DMS153 (cell line): ENCODE data around the gene CADM2.
"Not testable (repeated sequence)": the region's sequence is repeated elsewhere in the genome, so short reads cannot be mapped to it uniquely, and the experiment has no call there.

Experiments
- DNase-seq: peaks from one replicate; lab custom pipeline; 2025; lab: John Stamatoyannopoulos, UW

Gene CADM2

DNA sequence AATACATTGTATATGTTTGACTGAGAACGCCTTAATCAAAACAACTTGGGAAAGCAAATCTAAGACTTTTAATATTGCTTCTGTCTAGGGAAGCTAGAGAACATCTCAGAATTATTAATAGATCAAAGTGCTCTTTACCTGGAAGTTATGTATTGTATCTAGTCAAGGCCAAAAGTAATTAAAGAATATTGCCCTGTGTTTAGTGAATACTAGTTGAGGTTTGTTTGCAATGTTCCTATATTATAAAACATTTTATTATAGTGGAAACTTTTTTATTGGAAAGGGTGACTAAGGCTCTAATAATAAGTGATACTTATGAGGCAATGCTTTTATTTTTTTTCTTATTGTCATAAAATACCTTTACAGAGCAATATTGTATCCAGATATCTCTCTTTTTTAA is 118.2 kb downstream of the CADM2 start:
- DNase-seq: no peak

DNA sequence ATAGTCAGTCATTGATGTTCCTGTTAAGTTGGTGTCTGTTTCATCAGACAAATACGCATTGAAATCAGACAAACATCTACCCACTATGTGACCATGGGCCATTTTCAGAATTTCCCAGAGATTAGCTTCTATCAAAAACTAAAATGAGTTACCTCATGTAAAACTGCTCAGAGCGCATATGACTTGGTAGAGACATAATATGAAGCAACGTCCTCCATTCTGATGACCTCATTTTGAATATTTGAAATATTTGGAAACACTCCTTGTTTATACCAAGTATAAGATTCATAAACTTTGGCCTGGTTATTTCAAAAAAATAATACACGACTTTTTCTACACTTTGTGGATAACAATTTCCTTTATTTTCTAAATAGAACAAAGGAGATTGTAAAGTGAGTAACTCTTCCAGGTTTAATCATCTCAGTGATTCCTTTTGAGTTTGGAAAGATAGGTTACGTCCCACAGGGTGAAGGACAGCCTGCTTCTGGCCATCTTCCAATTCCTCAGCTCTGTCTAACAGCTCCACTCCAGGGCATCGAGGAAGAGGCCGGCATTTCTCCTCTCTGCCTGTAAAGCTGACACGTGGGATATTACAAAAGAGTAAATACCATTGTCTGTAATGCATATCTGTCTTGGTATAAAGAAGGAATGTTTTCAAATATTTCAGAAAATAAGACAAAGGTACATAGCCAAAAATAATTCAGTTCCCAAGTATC is 122.6 kb downstream of the CADM2 start:
- DNase-seq: no peak

DNA sequence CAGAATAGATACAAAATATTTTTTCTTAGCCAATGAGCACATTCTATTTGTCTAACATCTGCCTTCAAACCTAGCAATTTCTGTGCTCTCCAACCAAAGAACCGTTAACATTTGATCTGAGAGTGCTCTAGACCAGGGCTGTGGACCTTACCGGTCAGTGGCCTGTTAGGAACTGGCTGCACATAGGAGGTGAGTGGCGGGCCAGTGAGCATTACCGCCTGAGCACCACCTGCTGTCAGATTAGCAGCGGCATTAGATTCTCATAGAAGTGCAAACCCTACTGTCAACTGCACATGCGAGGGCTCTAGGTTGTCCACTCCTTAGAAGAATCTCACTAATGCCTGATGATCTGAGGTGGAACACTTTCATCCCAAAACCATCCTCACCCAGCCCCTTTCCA is 131.7 kb downstream of the CADM2 start:
- DNase-seq: no peak

DNA sequence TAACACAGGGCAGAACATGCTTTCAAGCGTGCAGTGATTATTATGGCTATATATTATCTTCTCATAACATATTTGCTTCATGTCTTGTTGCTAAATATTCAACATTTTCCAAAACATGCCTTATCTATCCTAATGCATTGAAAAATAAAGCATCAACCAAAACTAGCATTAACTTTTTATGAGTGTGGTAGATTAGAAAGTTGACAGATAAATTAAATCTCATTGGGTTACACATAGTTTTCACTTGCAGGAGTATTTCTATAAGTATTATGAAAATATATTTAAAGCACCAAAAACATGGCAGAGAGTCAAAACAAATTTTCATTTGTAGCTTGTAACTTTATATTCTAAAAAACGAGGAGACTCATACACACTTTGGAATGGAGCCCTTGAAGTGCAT is 141.5 kb downstream of the CADM2 start:
- DNase-seq: no peak

DNA sequence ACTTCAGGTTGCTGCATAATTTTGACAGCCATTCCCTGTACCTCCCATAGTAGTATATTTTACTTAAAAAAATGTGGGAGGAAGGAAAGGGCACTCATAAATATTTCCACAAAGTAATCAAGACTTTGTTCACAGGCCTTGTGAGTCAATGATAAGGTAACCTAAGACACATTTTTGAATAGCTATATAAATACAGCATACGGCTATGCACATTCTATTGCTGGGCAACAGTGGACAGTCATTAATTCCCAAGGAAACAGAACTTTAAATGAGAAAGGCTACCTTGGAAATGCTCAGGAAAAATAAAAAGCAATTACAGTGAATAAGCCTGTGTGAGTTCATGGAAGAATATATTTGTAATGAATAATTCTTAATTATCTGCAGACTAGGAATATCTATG is 144.0 kb downstream of the CADM2 start:
- DNase-seq: no peak

DNA sequence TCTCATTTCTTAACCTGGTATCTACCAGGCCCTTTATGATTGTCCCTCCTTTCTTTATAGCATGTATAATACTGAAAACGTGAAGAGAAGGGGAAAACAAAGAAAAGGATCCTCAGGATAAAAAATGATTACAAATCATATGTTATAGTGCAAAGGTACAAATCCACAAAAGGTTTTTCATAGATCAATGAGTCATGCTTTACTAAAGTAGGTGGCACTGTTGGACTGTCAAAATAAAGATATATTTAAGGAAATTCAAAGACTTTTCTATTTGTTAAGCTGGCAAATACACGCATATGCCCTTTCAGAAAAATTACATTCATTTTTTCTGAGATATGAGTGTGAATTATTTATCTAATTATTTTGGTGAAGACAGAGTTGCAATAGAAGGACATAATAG is 151.6 kb downstream of the CADM2 start:
- DNase-seq: no peak

DNA sequence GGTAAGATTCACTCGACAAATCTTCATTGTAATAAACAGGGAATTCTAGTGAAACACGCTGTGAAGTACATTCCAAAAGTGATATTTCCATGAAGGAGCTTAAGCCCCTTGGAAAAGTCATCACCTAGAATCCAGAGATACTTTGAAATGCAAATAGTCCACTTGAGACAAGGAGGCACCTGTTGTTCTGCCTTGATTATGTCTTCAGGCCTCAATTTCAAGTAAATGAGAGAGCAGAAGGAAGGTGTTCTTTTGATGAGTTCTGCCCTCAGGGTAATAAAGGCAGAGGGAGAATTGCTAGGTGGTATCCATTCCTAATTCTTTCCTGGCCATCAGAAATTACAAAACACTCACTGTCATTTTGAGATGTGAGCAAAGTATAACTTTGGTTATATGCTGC is 162.1 kb downstream of the CADM2 start:
- no peak for DNase-seq

DNA sequence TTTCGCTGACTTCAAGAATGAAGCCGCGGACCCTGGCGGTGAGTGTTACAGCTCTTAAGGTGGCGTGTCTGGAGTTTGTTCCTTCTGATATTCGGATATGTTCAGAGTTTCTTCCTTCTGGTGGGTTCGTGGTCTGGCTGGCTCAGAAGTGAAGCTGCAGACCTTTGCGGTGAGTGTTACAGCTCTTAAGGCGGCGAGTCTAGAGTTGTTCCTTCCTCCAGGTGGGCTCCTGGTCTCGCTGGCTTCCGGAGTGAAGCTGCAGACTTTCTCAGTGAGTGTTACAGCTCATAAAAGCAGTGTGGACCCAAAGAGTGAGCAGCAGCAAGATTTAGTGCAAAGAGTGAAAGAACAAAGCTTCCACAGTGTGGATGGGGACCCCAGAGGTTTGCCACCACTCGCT is 174.1 kb downstream of the CADM2 start:
- not testable (repeated sequence) for DNase-seq

DNA sequence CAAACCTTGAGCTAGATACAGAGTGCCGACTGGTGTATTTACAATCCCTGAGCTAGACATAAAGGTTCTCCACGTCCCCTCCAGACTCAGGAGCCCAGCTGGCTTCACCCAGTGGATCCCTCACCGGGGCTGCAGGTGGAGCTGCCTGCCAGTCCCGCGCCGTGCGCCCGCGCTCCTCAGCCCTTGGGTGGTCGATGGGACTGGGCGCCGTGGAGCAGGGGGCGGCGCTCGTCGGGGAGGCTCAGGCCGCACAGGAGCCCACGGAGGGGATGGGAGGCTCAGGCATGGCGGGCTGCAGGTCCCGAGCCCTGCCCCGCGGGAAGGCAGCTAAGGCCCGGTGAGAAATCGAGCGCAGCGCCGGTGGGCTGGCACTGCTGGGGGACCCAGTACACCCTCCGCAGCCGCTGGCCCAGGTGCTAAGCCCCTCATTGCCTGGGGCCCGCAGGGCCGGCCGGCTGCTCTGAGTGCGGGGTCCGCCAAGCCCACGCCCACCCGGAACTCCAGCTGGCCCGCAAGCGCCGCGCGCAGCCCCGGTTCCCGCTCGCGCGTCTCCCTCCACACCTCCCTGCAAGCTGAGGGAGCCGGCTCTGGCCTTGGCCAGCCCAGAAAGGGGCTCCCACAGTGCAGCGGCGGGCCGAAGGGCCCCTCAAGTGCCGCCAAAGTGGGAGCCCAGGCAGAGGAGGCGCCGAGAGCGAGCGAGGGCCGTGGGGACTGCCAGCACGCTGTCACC is 175.1 kb downstream of the CADM2 start:
- DNase-seq: not testable (repeated sequence)

DNA sequence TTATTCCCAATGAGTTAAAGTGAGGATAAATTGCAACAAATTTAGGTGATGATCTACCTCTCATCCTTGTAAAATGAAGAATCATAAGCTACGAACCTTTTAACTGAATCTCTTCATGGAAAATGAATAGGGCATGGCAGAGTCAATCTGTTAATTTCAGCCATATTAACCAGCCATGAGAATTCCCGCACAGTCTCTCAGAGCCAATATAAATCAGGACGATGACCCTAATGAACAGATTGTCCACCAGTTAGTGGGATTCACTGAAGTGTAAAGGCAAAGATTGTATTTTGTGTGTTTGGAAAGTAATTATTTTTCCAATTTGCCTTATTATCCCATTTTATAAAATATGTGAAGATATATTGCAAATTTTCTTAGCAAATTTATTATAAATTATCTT is 183.8 kb downstream of the CADM2 start:
- no peak for DNase-seq

DNA sequence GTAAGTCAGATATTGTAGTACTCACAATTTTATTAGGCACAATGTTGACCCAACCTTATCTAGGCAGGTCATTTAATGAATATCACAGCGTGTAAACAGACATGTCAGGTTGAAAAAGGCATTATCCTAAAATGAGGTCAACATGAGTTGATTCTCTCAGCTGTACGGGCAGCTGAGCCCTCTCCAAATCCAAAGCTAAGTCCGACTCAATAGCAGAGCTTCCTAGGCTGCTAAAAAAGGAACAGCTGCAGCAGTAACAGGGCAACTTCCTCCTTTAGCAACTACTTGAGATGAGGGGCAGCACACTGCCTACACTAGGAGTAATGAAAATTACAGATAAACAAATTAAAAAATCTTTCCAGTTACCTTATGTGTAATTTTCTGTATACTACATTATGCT is 189.2 kb downstream of the CADM2 start:
- DNase-seq: peak; percentile 59

DNA sequence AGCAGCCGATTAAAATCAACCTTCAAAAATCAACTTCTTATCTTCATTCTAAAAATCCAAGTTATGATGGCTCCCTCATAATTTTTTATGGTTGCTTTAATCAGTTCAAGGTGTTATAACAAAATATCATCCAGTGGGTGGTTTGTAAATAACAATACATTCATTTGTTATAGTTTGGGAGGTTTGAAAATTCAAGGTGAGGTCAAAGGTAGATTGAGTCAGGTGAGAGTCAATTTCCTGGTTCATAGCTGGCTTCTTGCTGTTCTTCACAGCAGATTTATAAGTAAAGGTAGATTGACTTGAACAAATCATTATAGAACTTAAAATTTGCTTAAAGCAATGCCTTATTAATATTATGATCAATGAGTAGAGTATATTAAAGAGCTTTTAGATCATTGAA is 192.8 kb downstream of the CADM2 start:
- no peak for DNase-seq

DNA sequence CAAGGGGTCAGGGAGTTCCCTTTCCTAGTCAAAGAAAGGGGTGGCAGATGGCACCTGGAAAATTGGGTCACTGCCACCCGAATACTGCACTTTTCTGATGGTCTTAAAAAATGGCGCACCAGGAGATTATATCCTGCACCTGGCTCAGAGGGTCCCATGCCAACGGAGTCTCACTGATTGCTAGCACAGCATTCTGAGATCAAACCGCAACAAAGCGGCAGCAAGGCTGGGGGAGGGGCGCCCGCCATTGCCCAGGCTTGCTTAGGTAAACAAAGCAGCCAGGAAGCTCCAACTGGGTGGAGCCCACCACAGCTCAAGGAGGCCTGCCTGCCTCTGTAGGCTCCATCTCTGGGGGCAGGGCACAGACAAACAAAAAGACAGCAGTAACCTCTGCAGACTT is 194.5 kb downstream of the CADM2 start:
- DNase-seq: not testable (repeated sequence)

DNA sequence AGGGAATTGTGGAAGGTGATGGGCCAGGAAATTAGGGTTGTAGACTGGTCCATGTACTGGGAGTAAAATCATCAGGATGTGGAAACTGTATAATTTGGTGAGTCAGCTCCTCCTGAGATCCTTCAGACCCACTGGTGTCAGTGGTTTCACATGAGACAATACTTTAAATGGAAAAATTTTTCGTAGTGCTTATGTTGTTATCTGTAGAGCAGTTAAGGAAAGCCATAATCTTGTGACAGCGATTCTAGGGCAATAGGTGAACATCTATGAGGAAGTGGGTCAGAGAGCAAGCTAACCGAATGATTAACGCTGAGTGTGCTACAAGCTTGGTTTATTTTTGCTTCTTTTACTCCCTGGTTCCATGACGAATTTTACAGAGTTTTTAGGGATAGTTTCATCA is 200.6 kb downstream of the CADM2 start:
- DNase-seq: no peak

DNA sequence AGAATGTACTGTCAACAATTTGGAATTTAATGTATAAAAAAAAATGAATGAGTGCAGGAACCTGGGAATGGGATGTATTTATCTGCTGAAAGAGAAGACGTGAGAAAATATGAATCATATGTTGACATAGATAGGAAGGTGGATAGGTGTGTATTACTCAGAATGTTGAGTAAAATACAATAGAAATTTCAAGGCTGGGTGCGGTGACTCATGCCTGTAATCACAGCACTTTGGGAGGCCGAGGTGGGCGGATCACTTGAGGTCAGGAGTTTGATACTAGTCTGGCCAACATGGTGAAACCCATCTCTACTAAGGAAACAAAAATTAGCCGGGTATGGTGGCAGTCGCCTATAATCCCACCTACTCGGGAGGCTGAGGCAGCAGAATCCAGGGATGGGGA is 202.8 kb downstream of the CADM2 start:
- no peak for DNase-seq

DNA sequence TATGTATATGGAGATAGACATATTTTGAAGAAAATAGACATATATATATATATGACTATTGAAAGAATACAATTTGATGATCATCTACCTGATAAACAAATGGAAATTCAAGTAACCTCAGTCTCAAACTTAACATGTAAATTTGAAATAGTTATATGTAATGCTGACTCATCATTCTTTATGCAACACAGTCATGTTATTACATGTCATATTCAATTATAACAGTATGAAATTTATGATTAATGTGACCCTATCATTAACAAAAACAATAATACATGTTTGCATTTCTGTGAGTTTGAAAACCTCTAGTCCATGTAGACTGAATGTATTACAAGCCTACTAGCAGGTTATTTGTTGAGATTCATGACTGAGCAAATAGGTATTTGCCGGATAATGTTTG is 204.1 kb downstream of the CADM2 start:
- DNase-seq: no peak

DNA sequence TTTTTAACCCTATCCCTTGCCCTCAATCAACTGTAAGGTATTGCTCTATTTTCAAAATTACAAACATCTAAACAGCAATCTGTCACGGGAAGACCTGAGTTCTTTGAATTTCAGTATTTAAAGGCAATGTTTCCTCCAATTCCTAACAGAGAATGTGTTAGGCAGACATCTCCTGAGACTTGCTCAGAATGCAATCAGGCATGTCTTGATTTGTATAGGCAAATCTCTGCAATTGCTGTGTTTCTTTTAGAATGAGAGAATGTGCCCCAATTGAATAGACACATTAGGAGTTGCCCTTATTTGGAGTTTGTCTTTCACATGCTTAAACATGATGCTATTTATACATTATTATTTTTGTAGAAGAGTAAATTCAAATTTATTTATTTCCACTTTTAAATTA is 205.6 kb downstream of the CADM2 start:
- no peak for DNase-seq

DNA sequence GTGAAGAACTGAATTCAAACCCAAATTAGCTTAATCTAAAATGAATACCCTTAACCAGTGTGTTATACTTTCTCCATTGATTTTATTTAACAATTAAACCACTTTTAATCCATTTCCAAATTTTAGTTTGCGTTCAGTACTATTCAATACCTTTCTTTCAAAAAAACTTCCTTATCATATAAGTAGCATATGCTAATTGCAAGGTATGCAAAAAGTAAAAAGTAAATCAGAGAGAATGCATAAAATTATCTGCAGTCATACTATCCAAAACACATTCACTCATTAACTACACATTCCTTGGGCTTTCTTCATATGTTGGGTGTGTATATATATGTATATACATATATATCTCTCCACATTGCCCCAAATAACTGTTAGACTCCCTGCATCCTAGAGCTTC is 208.8 kb downstream of the CADM2 start:
- DNase-seq: no peak

DNA sequence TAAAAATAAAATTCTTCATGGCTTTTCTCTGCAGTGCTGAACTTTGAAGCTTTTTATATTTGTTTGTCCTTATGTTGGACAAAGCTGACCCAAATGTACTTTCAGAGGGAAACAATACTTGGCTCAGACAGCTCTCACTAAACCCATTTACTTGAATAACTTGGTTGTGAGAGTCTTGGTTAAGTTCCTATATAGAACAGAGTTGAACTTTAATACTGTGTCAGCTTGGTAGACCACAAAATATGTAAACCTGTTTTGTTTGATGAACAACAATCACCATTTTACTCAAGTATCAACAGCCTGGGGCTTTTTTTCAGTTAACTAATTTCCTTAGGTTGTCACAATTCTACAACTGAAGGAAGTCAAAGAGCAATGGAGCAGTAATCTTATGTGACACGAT is 211.9 kb downstream of the CADM2 start:
- no peak for DNase-seq

DNA sequence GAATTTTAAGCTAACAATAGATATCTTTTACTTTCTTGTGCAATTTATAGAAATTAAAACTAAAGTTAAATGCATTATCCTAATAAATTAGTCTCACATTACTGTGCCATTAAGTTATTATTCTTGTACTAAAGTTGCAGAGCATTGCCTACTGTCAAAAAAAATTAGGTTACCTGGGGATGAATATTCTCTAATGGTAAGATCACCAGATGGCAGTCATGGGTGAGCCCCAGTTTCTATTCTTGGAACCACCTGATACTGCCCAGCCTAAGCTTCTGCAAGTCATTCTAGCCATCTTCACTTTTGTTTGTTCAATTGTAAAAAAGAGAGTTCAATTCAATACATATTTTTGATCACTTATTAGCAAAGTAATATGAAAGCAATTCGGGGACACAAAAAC is 213.2 kb downstream of the CADM2 start:
- DNase-seq: no peak

DNA sequence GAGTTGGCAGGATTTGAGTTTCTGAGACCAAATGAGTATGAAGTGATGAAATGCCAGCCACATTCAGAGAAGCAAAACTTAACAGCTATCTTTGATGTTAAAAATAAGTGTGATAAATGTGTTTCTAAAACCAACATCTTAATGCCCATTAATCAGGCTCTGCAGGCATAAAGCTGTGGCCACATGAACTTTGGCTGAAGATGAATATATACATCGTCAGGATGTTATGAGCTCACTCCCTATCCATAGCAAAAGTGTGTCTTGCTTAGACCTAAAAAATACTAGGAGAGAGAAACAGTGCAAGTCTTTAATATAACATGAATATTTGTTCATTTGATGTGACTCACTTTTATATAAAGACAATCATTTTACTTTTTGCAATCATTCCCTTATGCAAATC is 218.0 kb downstream of the CADM2 start:
- no peak for DNase-seq

DNA sequence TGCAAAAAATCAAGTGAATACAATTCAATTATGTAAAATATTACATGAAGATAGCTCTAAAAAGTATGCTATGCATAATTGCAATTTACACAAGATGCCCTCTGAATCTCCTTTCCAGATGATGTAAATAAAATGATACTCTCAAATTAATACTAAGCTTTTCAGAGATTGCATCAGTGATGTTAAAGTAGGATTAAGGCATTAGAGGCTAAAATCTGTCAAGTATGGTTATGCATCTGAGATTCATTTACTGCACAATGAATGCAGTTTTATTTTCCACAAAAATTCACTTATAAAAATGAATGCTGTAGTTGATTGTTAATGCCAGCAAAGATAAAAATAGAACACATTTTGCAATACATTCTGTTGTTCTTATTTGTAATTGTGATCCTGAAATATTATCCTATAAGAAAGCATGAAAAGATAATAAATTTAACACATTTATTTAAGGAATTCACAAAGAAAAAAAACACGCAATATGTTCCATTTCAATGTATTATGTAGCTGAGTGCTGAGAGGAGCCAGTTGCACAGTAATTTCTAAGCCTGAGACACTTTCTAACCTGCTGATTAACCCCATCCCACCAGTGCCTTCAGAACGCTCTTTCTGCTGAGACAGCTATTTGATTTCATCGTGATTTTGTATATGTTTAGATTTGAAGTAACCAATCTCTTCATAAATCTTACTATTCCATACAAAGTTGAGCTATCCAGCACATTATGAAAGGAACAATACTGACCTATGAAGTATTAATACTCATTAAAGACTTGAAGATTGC is 224.4 kb downstream of the CADM2 start:
- DNase-seq: no peak

DNA sequence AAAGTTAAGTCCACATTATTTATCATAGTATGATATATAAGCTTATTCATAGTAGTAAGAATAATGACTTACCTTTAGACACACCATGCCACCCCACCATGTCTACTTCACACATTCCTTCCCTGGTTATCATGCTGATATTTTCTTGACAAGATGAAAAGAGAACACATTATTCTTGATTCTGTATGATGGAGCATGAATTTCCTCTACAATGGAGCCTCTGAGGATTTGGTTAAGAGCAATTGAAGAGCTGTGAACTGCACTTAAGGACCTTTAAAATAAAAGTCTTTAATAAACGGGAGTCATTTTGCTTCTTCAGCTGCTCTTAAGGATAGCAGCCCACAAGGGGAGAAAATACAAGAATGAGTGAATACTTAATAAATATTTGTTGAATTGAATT is 226.7 kb downstream of the CADM2 start:
- DNase-seq: no peak
